H9 (cell line): ENCODE measurements around the gene KIF3B. TPM values are rescaled to one million over a fixed set of nuclear protein-coding genes. Genes with fewer than 3 reads are reported as not detected.

Experiments used
- DNase-seq: peaks from one replicate; pipeline ENCODE4 v3.0.0-alpha.2; 2017
- H2AFZ ChIP-seq: one replicate; pipeline ENCODE4 v1.6.1; 2013; ENCODE audit warnings: mild to moderate bottlenecking, low read length, control low read depth, moderate library complexity
- H2AK5ac ChIP-seq: 2 replicates; pipeline ENCODE4 v1.6.1; 2013; ENCODE audit warnings: low read length, control low read depth, mixed read lengths; ENCODE audit not compliant: insufficient read length
- H2BK120ac ChIP-seq: one replicate; pipeline ENCODE4 v1.6.1; 2013; ENCODE audit warnings: low read depth, mild to moderate bottlenecking, low read length, control low read depth, inconsistent platforms; ENCODE audit not compliant: poor library complexity, severe bottlenecking
- H2BK12ac ChIP-seq: 2 replicates; pipeline ENCODE4 v1.6.1; 2013; ENCODE audit warnings: low read length, control low read depth, mixed read lengths, low read depth; ENCODE audit not compliant: insufficient read length
- H2BK15ac ChIP-seq: 2 replicates; pipeline ENCODE4 v1.6.1; 2013; ENCODE audit warnings: low read depth, low read length, control low read depth
- H2BK20ac ChIP-seq: one replicate; pipeline ENCODE4 v1.6.1; 2013; ENCODE audit warnings: low read depth, mild to moderate bottlenecking, low read length, control low read depth, inconsistent platforms; ENCODE audit not compliant: poor library complexity, severe bottlenecking
- H2BK5ac ChIP-seq: 2 replicates; pipeline ENCODE4 v1.6.1; 2013; ENCODE audit warnings: low read length, control low read depth, mixed read lengths; ENCODE audit not compliant: insufficient read length
- H3K14ac ChIP-seq: 2 replicates; pipeline ENCODE4 v1.6.1; 2013; ENCODE audit warnings: low read length, control low read depth; ENCODE audit not compliant: insufficient read depth
- H3K18ac ChIP-seq: 2 replicates; pipeline ENCODE4 v1.6.1; 2013; ENCODE audit warnings: low read depth, mild to moderate bottlenecking, mixed read lengths, low read length, control low read depth; ENCODE audit not compliant: insufficient read length
- H3K23ac ChIP-seq: 2 replicates; pipeline ENCODE4 v1.6.1; 2013; ENCODE audit warnings: low read length, control low read depth, mixed read lengths, low read depth; ENCODE audit not compliant: insufficient read length
- H3K23me2 ChIP-seq: 2 replicates; pipeline ENCODE4 v1.6.1; 2013; ENCODE audit warnings: low read depth, mild to moderate bottlenecking, mixed read lengths, low read length, control low read depth; ENCODE audit not compliant: insufficient read length, poor library complexity, severe bottlenecking
- H3K27ac ChIP-seq: 2 replicates; pipeline ENCODE4 v1.5.1; 2013; ENCODE audit warnings: low read length, control low read depth, mixed read lengths, low read depth; ENCODE audit not compliant: insufficient read length
- H3K27me3 ChIP-seq: 2 replicates; pipeline ENCODE4 v1.6.1; 2013; ENCODE audit warnings: low read length, control low read depth, inconsistent platforms; ENCODE audit not compliant: insufficient read depth
- H3K4ac ChIP-seq: 2 replicates; pipeline ENCODE4 v1.6.1; 2013; ENCODE audit warnings: low read depth, mild to moderate bottlenecking, control low read depth, inconsistent platforms, low read length, moderate library complexity
- H3K4me1 ChIP-seq: 2 replicates; pipeline ENCODE4 v1.6.1; 2013; ENCODE audit warnings: low read length, control low read depth, inconsistent platforms; ENCODE audit not compliant: insufficient read depth
- H3K4me2 ChIP-seq: 2 replicates; pipeline ENCODE4 v1.6.1; 2013; ENCODE audit warnings: low read length, control low read depth, mixed read lengths; ENCODE audit not compliant: insufficient read length, insufficient read depth
- H3K56ac ChIP-seq: 2 replicates; pipeline ENCODE4 v1.6.1; 2013; ENCODE audit warnings: low read depth, mild to moderate bottlenecking, mixed read lengths, low read length, control low read depth; ENCODE audit not compliant: insufficient read length
- H3K79me1 ChIP-seq: 2 replicates; pipeline ENCODE4 v1.6.1; 2013; ENCODE audit warnings: low read depth, mild to moderate bottlenecking, moderate library complexity, low read length, control low read depth, inconsistent platforms; ENCODE audit not compliant: insufficient read depth, poor library complexity, severe bottlenecking
- H3K79me2 ChIP-seq: 2 replicates; pipeline ENCODE4 v1.6.1; 2013; ENCODE audit warnings: low read length, control low read depth, inconsistent platforms; ENCODE audit not compliant: insufficient read depth
- H3K9ac ChIP-seq: 2 replicates; pipeline ENCODE4 v1.6.1; 2013; ENCODE audit warnings: low read length, control low read depth, mixed read lengths; ENCODE audit not compliant: insufficient read length; ENCODE audit errors: extremely low read depth
- H3K9me3 ChIP-seq: one replicate; pipeline ENCODE4 v1.6.1; 2013; ENCODE audit warnings: low read depth, low read length, inconsistent platforms; ENCODE audit not compliant: control insufficient read depth
- H3T11ph ChIP-seq: one replicate; pipeline ENCODE4 v1.6.1; 2013; ENCODE audit warnings: mild to moderate bottlenecking, low read length, control low read depth, inconsistent platforms
- H4K20me1 ChIP-seq: one replicate; pipeline ENCODE4 v1.6.1; 2013; ENCODE audit not compliant: control insufficient read depth, insufficient read length, insufficient read depth
- H4K5ac ChIP-seq: 2 replicates; pipeline ENCODE4 v1.6.1; 2013; ENCODE audit warnings: low read depth, mild to moderate bottlenecking, mixed read lengths, low read length, control low read depth; ENCODE audit not compliant: insufficient read length
- H4K8ac ChIP-seq: replicated peaks from 2 replicates; pipeline ENCODE4 v1.6.1; 2013; ENCODE audit warnings: low read length, control low read depth, mixed read lengths, low read depth; ENCODE audit not compliant: insufficient read length
- H4K91ac ChIP-seq: 2 replicates; pipeline ENCODE4 v1.6.1; 2013; ENCODE audit warnings: low read depth, mild to moderate bottlenecking, moderate library complexity, mixed read lengths, low read length, control low read depth; ENCODE audit not compliant: insufficient read length
- H3K27ac Mint-ChIP-seq, 3 experiments: 2 replicates in 2 of 3; 3 replicates in 1 of 3; pipeline ENCODE4 v1.8.0; 2020 to 2021; ENCODE audit warnings: mixed read lengths in 3 of 3, mild to moderate bottlenecking in 1 of 3, moderate library complexity in 1 of 3
- H3K27me3 Mint-ChIP-seq: 2 replicates; pipeline ENCODE4 v1.8.0; 2021; ENCODE audit warnings: low read depth, mild to moderate bottlenecking, moderate library complexity, mixed read lengths
- H3K36me3 Mint-ChIP-seq, 3 experiments: 2 replicates in 2 of 3; 3 replicates in 1 of 3; pipeline ENCODE4 v1.8.0; 2020 to 2021; ENCODE audit warnings: low read depth in 3 of 3, mixed read lengths in 3 of 3; ENCODE audit not compliant: insufficient read depth in 1 of 3
- H3K4me1 Mint-ChIP-seq, 2 experiments: 2 replicates each; pipeline ENCODE4 v1.8.0; 2020; ENCODE audit warnings: mixed read lengths in 2 of 2
- H3K4me3 Mint-ChIP-seq, 2 experiments: 2 replicates in 1 of 2; 3 replicates in 1 of 2; pipeline ENCODE4 v1.8.0; 2020 to 2021; ENCODE audit warnings: mild to moderate bottlenecking in 2 of 2, mixed read lengths in 2 of 2, moderate library complexity in 1 of 2
- H3K9me3 Mint-ChIP-seq, 2 experiments: 2 replicates in 1 of 2; 3 replicates in 1 of 2; pipeline ENCODE4 v1.8.0; 2020; ENCODE audit warnings: mild to moderate bottlenecking in 2 of 2, mixed read lengths in 2 of 2, moderate library complexity in 1 of 2
- WGBS: extraction: QIAGEN DNeasy Blood & Tissue Kit; methylation state at CpG from one replicate; pipeline ENCODE4 v1.1.7; 2013; ENCODE audit warnings: missing lambda C conversion rate, low lambda C conversion rate, mixed read lengths; ENCODE audit not compliant: insufficient read length; ENCODE audit errors: extremely low coverage; 5-methylcytosine and 5-hydroxymethylcytosine counted together
- total RNA-seq: library from RNA; stranded (reverse); gene quantifications from 2 replicates; pipeline ENCODE4 v1.2.1, GENCODE V29; 2021
- TF ChIP-seq, protein P1 (sequence below): fragments of 200-600 bp; sonication (generic); conservative IDR thresholded peaks from 3 replicates; pipeline ENCODE4 v1.8.0; 2021; ENCODE audit warnings: antibody characterized with exemption, mild to moderate bottlenecking

KIF3B gene
- total RNA-seq, 1 experiment from 2014 or later: 29.7 TPM

DNA sequence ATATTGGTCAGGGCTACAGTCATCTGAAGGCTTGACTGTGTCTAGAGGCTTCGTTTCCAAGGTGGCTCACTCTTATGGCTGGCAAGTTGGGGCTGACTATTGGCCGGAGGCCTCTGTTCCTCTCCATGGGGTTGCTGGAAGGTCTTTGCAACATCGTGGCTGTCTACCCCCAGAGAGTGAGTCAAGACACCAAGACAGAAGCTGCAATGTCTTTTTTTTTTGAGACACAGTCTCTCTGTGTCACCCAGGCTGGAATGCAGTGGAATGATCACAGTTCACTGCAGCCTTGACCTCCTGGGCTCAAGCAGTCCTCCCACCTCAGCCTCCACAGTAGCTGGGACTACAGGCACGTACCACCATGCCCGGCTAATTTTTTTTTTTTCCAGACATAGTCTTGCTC lies 29.4 kb upstream of the KIF3B start:
- no peak overlapping the region for H2AFZ ChIP-seq
- H4K20me1 ChIP-seq: no peaks in the 10 kb centered on the region
- H2BK120ac ChIP-seq: no peak overlapping the region
- no peak overlapping the region for H2BK20ac ChIP-seq
- H3K27ac ChIP-seq: no peak overlapping the region
- no peaks in the 10 kb centered on the region for H3K9me3 Mint-ChIP-seq
- no peaks in the 10 kb centered on the region; a peak in 1 of 4 replicates for H3K4me1 Mint-ChIP-seq
- H3K9ac ChIP-seq: no peak overlapping the region
- no peak overlapping the region for H4K91ac ChIP-seq
- peaks cover 14% of the 10 kb centered on the region for H3K27me3 Mint-ChIP-seq
- no peak overlapping the region for H3K23ac ChIP-seq
- H3K9me3 ChIP-seq: no peaks in the 10 kb centered on the region
- no peak overlapping the region for H3K4me2 ChIP-seq
- H3K18ac ChIP-seq: no peak overlapping the region
- H2BK5ac ChIP-seq: no peak overlapping the region
- no peak overlapping the region for H4K8ac ChIP-seq
- no peak overlapping the region for H2AK5ac ChIP-seq
- H3K14ac ChIP-seq: no peak overlapping the region
- no peaks in the 10 kb centered on the region for H3K23me2 ChIP-seq
- H4K5ac ChIP-seq: no peak overlapping the region
- H3K4me1 ChIP-seq: no peaks in the 10 kb centered on the region
- no peak overlapping the region for H3K4ac ChIP-seq
- DNase-seq: no peak
- H2BK15ac ChIP-seq: no peak overlapping the region
- no peaks in the 10 kb centered on the region for H3K36me3 Mint-ChIP-seq
- H3K4me3 Mint-ChIP-seq: no peak overlapping the region
- no peak overlapping the region for H2BK12ac ChIP-seq
- H3K79me2 ChIP-seq: no peaks in the 10 kb centered on the region
- H3T11ph ChIP-seq: no peak overlapping the region
- H3K56ac ChIP-seq: no peak overlapping the region
- WGBS: no CpG with 5 or more reads among the region's 5 CpGs
- H3K27me3 ChIP-seq: no peaks in the 10 kb centered on the region
- H3K79me1 ChIP-seq: no peaks in the 10 kb centered on the region
- no peak overlapping the region; a peak in 1 of 7 replicates for H3K27ac Mint-ChIP-seq
- TF ChIP-seq, protein P1, sequence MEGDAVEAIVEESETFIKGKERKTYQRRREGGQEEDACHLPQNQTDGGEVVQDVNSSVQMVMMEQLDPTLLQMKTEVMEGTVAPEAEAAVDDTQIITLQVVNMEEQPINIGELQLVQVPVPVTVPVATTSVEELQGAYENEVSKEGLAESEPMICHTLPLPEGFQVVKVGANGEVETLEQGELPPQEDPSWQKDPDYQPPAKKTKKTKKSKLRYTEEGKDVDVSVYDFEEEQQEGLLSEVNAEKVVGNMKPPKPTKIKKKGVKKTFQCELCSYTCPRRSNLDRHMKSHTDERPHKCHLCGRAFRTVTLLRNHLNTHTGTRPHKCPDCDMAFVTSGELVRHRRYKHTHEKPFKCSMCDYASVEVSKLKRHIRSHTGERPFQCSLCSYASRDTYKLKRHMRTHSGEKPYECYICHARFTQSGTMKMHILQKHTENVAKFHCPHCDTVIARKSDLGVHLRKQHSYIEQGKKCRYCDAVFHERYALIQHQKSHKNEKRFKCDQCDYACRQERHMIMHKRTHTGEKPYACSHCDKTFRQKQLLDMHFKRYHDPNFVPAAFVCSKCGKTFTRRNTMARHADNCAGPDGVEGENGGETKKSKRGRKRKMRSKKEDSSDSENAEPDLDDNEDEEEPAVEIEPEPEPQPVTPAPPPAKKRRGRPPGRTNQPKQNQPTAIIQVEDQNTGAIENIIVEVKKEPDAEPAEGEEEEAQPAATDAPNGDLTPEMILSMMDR: no peak
